GM12864 (cell line): ENCODE data around the gene DNALI1.
"Not testable (repeated sequence)": the region's sequence is repeated elsewhere in the genome, so short reads cannot be mapped to it uniquely, and the experiment has no call there.

Source experiments
- DNase-seq: peaks from one replicate; pipeline ENCODE4 v3.0.0-alpha.2; 2011; ENCODE audit warnings: low read depth
- H3K4me3 ChIP-seq: 2 replicates; pipeline ENCODE4 v1.5.1; 2011; ENCODE audit warnings: mild to moderate bottlenecking, low read depth, low read length, control low read depth
- CTCF ChIP-seq: IDR thresholded peaks from 2 replicates; pipeline ENCODE4 v1.5.1; 2011; ENCODE audit warnings: low read depth, mild to moderate bottlenecking, moderate library complexity, low read length, control low read depth, inconsistent platforms; ENCODE audit errors: missing control alignments

Gene DNALI1

GRCh38 chr1:37556712-37557196 is at the start of gene DNALI1:
Gene DNALI1, plus strand, starts transcription at chr1:37556940. Its CDS starts 55 bp downstream, at chr1:37556995.
- no peak for TF ChIP-seq CTCF
- DNase-seq, result no peak
- H3K4me3 ChIP-seq, result no peak within 1 kb of the TSS

GRCh38 chr1:37509181-37509580 is 47.6 kb upstream of the DNALI1 start:
- peak; percentile 43 for TF ChIP-seq CTCF
- no peak overlapping the region for H3K4me3 ChIP-seq
- no peak for DNase-seq

- TF ChIP-seq CTCF, result no peak
- peak overlapping the region; percentile 86 for H3K4me3 ChIP-seq
- DNase-seq, result peak; percentile 25
Measured at GRCh38 chr1:37513795-37514349, 42.9 kb upstream of the DNALI1 start.

GRCh38 chr1:37514350-37515184 is 42.2 kb upstream of the DNALI1 start, which contains the start of gene MEAF6:
Gene MEAF6, minus strand, starts transcription at chr1:37514766. Its CDS starts 20 bp downstream, at chr1:37514746.
- TF ChIP-seq CTCF, result peak; percentile 79
- peak within 1 kb of the TSS; percentile 86 for H3K4me3 ChIP-seq
- peak; percentile 45 for DNase-seq

- peak overlapping the region; percentile 86 for H3K4me3 ChIP-seq
- TF ChIP-seq CTCF, result no peak
Measured at GRCh38 chr1:37515185-37516034, 41.3 kb upstream of the DNALI1 start.

GRCh38 chr1:37517569-37517968 is 39.2 kb upstream of the DNALI1 start:
- TF ChIP-seq CTCF, result no peak
- no peak overlapping the region for H3K4me3 ChIP-seq
- no peak for DNase-seq

More at GRCh38 chr1:37515185-37516034, 41.3 kb upstream of the DNALI1 start:
- no peak for DNase-seq

GRCh38 chr1:37518241-37518640 is 38.5 kb upstream of the DNALI1 start:
- DNase-seq, H3K4me3 ChIP-seq: not testable (repeated sequence)

- H3K4me3 ChIP-seq, DNase-seq: not testable (repeated sequence)
Measured at GRCh38 chr1:37518929-37519328, 37.8 kb upstream of the DNALI1 start.
